ENCODE results near the gene ADAMTSL2. TPM values are rescaled to one million over a fixed set of nuclear protein-coding genes. Genes with fewer than 3 reads are reported as not detected.

Gene ADAMTSL2
- total RNA-seq, 1 donor from 2014 or later, result 1.3 TPM

DNA sequence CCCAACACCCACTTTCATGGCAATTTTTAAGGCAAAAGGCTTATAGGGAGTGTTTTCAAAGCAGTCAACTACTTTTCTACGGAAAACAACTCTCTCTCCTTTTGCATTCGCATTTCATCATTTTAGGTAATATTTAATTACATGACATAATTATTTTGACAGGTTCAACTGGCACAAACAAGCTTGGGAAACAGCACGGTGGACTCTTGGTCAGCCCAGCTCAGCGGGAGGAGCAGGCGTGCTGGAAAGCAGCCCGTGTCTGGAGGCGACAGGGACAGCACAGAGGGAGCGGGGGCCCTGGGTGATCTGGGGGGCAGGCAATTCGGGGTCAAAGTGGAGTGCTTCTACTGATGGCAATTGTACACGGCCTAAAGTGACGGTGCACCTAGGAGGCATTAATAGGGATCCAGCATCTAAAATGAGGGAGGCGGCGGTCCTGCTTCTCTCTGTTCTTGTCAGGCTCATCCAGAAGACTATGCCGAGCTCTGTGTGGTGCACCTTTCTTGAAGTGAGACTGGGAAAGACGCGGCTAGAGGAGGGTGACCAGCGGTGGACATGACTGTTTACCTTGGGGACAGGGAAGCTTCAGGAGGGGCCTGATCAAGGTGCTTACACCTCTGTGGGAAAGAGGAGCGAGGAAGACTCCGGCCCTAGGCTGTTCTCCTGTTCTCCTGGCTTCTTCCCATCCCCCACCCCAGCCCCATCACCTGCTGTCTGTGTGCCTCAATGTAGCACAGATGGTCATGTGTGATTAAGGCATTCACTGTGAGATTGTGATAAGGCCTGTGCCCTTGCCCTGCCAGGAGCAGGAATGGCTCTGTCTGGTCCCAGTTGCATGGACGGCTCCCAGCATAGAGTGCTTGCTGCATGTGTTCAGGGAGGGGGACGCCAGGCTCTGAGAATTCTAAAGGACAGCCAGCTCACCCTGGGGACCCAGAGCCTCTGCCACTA, 13.1 kb upstream of the ADAMTSL2 start:
- Mint-ChIP-seq H3K9me3 (ENCODE audit: unreplicated experiment) (peaks cover 6% of the 10 kb centered on the region), H3K4me1 (ENCODE audit: low read depth, unreplicated experiment) (peaks cover 27% of the 10 kb centered on the region), H3K4me3 (ENCODE audit: unreplicated experiment) (no peak overlapping the region), H3K27ac (ENCODE audit: unreplicated experiment) (no peak overlapping the region), H3K36me3 (ENCODE audit: unreplicated experiment) (peaks cover 6% of the 10 kb centered on the region), H3K27me3 (ENCODE audit: unreplicated experiment) (peaks cover 6% of the 10 kb centered on the region)
- no peak for DNase-seq
- TF ChIP-seq, protein P1, sequence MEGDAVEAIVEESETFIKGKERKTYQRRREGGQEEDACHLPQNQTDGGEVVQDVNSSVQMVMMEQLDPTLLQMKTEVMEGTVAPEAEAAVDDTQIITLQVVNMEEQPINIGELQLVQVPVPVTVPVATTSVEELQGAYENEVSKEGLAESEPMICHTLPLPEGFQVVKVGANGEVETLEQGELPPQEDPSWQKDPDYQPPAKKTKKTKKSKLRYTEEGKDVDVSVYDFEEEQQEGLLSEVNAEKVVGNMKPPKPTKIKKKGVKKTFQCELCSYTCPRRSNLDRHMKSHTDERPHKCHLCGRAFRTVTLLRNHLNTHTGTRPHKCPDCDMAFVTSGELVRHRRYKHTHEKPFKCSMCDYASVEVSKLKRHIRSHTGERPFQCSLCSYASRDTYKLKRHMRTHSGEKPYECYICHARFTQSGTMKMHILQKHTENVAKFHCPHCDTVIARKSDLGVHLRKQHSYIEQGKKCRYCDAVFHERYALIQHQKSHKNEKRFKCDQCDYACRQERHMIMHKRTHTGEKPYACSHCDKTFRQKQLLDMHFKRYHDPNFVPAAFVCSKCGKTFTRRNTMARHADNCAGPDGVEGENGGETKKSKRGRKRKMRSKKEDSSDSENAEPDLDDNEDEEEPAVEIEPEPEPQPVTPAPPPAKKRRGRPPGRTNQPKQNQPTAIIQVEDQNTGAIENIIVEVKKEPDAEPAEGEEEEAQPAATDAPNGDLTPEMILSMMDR (IDR thresholded peaks at IDR 0.05; ENCODE audit: partially characterized antibody, unreplicated experiment), result no peak

DNA sequence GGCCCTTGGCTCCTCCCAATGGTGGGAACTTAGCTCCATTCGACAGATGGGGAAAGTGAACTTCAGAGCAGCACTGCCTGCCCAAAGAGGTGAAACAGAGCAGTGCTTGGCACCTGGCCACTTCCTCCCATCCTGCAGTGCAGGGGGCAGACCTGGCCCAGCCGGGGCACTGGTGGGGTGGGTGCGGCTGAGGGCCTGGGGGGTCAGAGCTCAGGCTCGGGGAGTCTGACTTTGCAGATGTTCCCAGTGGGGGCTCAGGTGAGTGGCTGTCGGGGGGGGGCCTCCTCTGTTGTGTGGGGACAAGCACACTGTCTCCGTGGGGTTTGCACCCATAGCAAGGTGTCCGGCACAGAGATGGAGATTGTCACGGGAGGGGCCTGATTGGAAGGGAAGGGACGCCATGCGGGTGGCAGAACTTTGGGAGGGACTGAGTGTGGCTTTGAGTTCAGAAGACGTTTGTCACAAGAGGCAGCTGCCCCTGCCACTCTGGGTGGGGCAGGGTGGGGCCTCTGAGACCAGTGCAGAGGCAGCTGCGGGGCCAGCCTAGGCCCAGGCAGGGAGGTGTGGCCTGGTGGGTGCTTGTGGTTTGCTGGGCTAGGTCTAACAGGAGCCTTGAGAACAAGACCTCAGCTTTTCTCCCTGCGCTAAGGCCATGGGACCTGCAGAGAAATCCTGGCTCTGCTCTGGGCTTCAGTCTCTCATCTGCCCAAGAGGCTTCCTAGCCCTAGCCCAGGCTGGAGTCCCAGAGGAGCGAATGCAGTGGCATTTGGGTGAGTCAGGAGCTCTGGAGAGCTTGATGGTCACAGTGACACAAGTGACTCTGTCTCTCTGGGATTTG, 12.2 kb upstream of the ADAMTSL2 start:
- H3K4me3 Mint-ChIP-seq (ENCODE audit: unreplicated experiment), result no peak overlapping the region
- no peak overlapping the region for H3K27ac Mint-ChIP-seq (ENCODE audit: unreplicated experiment)
- H3K9me3 Mint-ChIP-seq (ENCODE audit: unreplicated experiment), result peaks cover 7% of the 10 kb centered on the region
- TF ChIP-seq, protein P1 (IDR thresholded peaks at IDR 0.05; ENCODE audit: partially characterized antibody, unreplicated experiment), result no peak
- peaks cover 31% of the 10 kb centered on the region for H3K4me1 Mint-ChIP-seq (ENCODE audit: low read depth, unreplicated experiment)
- H3K27me3 Mint-ChIP-seq (ENCODE audit: unreplicated experiment), result peaks cover 9% of the 10 kb centered on the region
- peaks cover 6% of the 10 kb centered on the region for H3K36me3 Mint-ChIP-seq (ENCODE audit: unreplicated experiment)
- no peak for DNase-seq

DNA sequence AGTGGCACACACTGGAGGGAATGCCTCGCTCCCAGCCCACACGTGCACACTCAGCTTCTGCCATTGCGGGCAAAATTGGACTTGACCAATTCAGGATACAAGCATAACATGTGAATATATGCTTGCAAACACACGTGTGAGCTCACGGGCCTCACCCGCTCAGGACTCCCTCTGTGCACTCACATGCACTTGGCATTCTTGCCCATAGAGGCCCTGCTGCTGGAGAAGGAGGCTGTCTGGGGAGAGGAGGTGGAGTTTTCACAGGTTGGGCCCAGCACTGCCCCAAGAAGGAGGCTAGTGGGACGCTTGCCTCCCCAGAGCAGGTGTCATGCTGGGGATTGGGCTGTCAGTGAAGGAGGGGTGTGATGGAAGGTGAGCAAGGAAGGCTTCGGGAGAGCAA, 11.4 kb upstream of the ADAMTSL2 start:
- Mint-ChIP-seq H3K27ac (ENCODE audit: unreplicated experiment) (no peak overlapping the region), H3K4me3 (ENCODE audit: unreplicated experiment) (no peak overlapping the region), H3K36me3 (ENCODE audit: unreplicated experiment) (peaks cover 6% of the 10 kb centered on the region), H3K9me3 (ENCODE audit: unreplicated experiment) (peaks cover 8% of the 10 kb centered on the region), H3K4me1 (ENCODE audit: low read depth, unreplicated experiment) (peaks cover 34% of the 10 kb centered on the region), H3K27me3 (ENCODE audit: unreplicated experiment) (peaks cover 9% of the 10 kb centered on the region)
- TF ChIP-seq, protein P1 (IDR thresholded peaks at IDR 0.05; ENCODE audit: partially characterized antibody, unreplicated experiment), result no peak
- DNase-seq, result no peak

DNA sequence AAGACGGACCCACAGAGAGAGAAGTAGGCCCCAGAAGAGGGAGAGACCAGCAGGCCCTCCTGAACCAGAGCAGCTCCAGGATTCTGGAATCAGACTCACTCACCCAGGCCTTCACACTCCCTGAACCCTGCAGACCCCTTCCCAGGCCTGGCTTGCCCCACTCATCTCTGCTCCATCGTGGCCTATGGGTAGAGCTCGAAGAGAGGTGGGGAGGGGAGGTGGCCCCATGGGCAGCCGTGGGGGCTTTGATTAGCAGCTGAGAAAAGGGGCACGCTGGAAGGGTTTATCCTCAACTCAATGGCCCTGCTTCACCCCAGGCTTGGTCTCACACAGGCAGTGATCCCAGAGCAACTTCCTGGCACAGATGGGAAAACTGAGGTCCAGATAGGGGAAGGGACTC, 10.4 kb upstream of the ADAMTSL2 start:
- Mint-ChIP-seq H3K9me3 (ENCODE audit: unreplicated experiment) (peaks cover 8% of the 10 kb centered on the region), H3K4me3 (ENCODE audit: unreplicated experiment) (peak overlapping the region; percentile 0), H3K27me3 (ENCODE audit: unreplicated experiment) (peaks cover 9% of the 10 kb centered on the region), H3K27ac (ENCODE audit: unreplicated experiment) (no peak overlapping the region), H3K36me3 (ENCODE audit: unreplicated experiment) (peaks cover 6% of the 10 kb centered on the region), H3K4me1 (ENCODE audit: low read depth, unreplicated experiment) (peaks cover 33% of the 10 kb centered on the region)
- TF ChIP-seq, protein P1 (IDR thresholded peaks at IDR 0.05; ENCODE audit: partially characterized antibody, unreplicated experiment), result no peak
- no peak for DNase-seq

Measured in glutamatergic neuron (in vitro differentiated cells).